HG03571 (cell line): ENCODE results near the gene GH1.
"Not testable (repeated sequence)": the region's sequence is repeated elsewhere in the genome, so short reads cannot be mapped to it uniquely, and the experiment has no call there.

Experiments
- ATAC-seq: cut with Tn5 transposase; IDR thresholded peaks from one replicate; pipeline ENCODE4 v1.9.1; 2021; ENCODE audit not compliant: unreplicated experiment

GH1 gene

GRCh38 chr17:63918789-63919305 is at the start of gene GH1:
Gene GH1, minus strand, starts transcription at chr17:63918839. Its CDS starts 63 bp downstream, at chr17:63918776.
- not testable (repeated sequence) for ATAC-seq

GRCh38 chr17:63967953-63968352 is 49.3 kb upstream of the GH1 start:
- ATAC-seq = no peak

- ATAC-seq = no peak
Observed at GRCh38 chr17:63966646-63967264, 48.1 kb upstream of the GH1 start.

- no peak for ATAC-seq
Observed at GRCh38 chr17:63963123-63963522, 44.5 kb upstream of the GH1 start.

GRCh38 chr17:63962298-63962744 is 43.7 kb upstream of the GH1 start:
- ATAC-seq = no peak

- ATAC-seq = no peak
Observed at GRCh38 chr17:63961355-63962212, 42.9 kb upstream of the GH1 start.

- no peak for ATAC-seq
Observed at GRCh38 chr17:63960430-63960829, 41.8 kb upstream of the GH1 start.

GRCh38 chr17:63960006-63960405 is 41.4 kb upstream of the GH1 start:
- ATAC-seq = no peak

GRCh38 chr17:63956296-63956920 is 37.8 kb upstream of the GH1 start:
- ATAC-seq = no peak

- no peak for ATAC-seq
Observed at GRCh38 chr17:63955791-63956190, 37.2 kb upstream of the GH1 start.

GRCh38 chr17:63955232-63955631 is 36.6 kb upstream of the GH1 start:
- ATAC-seq = no peak

GRCh38 chr17:63954402-63955063 is 35.9 kb upstream of the GH1 start:
- no peak for ATAC-seq

GRCh38 chr17:63950940-63951907 is 32.6 kb upstream of the GH1 start:
- no peak for ATAC-seq

GRCh38 chr17:63949576-63950250 is 31.1 kb upstream of the GH1 start:
- ATAC-seq = no peak

GRCh38 chr17:63948521-63948920 is 29.9 kb upstream of the GH1 start:
- ATAC-seq = no peak

- no peak for ATAC-seq
Observed at GRCh38 chr17:63947711-63948330, 29.2 kb upstream of the GH1 start.

GRCh38 chr17:63946440-63947363 is 28.1 kb upstream of the GH1 start:
- peak; percentile 51 for ATAC-seq
